HL-60 (cell line): Measurements from ENCODE around the gene BAD.

Source experiments
- CTCF ChIP-seq: IDR thresholded peaks from one replicate; pipeline ENCODE4 v1.5.1; 2011; ENCODE audit warnings: low read length, control low read depth, inconsistent platforms; ENCODE audit not compliant: insufficient read depth
- REST ChIP-seq: IDR thresholded peaks from 2 replicates; pipeline ENCODE4 v1.6.1; 2012; ENCODE audit warnings: low read depth; ENCODE audit not compliant: insufficient replicate concordance
- SPI1 ChIP-seq: IDR thresholded peaks from 2 replicates; pipeline ENCODE4 v1.6.1; 2012; ENCODE audit warnings: low read depth, mild to moderate bottlenecking, borderline replicate concordance

- no peak for TF ChIP-seq SPI1
- no peak for TF ChIP-seq CTCF
- TF ChIP-seq REST: no peak
Observed at GRCh38 chr11:64281957-64282770, 2.3 kb downstream of the BAD start.
